Measurements from ENCODE around the gene NUB1.
A peak's percentile ranks its signal among the peaks of the same experiment; 100 is the strongest.
"Not testable (repeated sequence)": the region's sequence is repeated elsewhere in the genome, so short reads cannot be mapped to it uniquely, and the experiment has no call there.

NUB1 gene, protein sequence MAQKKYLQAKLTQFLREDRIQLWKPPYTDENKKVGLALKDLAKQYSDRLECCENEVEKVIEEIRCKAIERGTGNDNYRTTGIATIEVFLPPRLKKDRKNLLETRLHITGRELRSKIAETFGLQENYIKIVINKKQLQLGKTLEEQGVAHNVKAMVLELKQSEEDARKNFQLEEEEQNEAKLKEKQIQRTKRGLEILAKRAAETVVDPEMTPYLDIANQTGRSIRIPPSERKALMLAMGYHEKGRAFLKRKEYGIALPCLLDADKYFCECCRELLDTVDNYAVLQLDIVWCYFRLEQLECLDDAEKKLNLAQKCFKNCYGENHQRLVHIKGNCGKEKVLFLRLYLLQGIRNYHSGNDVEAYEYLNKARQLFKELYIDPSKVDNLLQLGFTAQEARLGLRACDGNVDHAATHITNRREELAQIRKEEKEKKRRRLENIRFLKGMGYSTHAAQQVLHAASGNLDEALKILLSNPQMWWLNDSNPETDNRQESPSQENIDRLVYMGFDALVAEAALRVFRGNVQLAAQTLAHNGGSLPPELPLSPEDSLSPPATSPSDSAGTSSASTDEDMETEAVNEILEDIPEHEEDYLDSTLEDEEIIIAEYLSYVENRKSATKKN

GRCh38 chr7:151341357-151342101 is at the start of gene NUB1:
TSS of gene NUB1 (plus strand) at chr7:151341812. CDS start at chr7:151345350, 3,538 bp downstream.
- peak; percentile 94 for DNase-seq (ENCODE audit: low spot score)

DNA sequence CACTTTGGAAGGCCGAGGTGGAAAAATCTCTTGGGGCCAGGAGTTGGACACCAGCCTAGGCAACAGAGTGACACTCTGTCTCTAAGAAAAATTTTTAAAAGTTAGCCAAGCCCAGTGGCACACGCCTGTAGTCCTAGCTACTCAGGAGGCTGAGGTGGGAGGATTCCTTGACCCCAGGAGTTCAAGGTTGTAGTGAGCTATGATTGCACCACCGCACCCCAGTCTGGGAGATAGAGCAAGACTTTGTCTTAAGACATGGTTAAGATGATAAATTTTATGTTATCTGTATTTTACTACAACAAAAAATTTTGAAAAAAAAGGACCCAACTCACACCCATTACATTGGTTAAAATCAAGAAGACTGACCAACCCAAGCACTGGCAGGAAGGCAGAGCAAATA is 48.8 kb upstream of the NUB1 start:
- DNase-seq (ENCODE audit: low spot score): no peak

DNA sequence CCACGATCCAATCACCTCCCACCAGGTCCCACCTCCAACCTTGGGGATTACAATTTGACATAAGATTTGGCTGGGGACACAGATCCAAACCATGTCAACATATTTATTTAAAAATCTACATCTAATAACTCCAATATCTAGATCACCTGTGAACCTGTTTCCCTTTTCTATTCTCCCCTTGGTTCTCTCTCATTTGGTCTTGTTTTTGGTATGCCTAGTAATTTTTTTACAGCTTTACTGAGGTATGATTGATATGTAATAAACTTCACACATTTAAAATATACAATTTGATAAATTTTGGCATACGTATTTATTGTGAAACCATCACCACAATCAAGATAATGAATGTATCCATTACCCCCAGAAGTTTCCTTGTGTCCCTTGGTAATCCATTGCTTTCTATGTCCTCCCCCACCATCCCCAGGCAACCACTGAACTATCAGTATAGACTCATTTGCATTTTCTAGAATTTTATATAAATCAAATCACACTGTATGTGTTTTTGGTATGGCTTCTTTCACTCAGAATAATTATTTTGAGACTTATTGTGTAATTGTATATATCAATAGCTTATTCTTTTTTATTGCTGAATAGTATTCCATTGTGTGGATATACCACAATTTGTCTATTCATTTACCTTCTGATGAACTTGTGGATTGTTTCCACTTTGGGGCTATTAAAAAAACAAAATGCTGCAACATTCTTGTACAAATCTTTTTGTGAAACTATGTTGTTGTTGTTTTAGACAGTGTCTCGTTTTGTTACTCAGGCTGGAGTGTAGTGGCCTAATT is 45.2 kb upstream of the NUB1 start:
- no peak for DNase-seq (ENCODE audit: low spot score)

DNA sequence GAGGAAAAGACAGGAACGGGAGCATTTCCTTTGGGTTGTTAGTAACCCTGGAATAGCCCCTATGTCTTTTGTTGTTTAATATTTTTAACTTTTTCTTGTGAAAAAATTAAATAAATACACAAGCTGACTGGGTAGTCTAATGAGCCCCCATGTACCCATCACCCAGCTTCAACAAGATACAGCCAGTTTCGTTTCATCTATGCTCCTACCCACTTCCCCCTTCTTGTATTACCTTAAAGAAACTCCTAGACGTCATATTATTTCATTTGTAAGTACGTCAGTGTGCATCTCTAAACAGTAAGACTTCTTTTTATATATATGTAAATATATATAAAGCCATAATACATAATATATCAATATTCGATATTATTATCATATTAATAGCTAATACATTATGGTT is 42.8 kb upstream of the NUB1 start:
- DNase-seq (ENCODE audit: low spot score): no peak

DNA sequence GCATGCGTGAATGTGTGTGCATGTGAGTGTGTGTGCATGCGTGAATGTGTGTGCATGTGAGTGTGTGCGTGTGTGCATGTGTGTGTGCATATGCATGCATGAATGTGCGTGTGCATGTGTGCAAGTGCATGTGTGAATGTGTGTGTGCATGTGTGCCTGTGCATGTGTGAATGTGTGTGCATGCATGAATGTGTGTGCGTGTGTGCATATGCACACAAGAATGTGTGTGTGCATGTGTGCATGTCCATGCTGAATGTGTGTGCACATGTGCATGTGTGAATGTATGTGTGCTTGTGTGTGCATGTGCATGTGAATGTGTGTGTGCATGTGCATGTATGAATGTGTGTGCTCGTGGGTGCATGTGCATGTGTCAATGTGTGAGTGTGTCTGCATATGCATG is 42.1 kb upstream of the NUB1 start:
- no peak for DNase-seq (ENCODE audit: low spot score)

DNA sequence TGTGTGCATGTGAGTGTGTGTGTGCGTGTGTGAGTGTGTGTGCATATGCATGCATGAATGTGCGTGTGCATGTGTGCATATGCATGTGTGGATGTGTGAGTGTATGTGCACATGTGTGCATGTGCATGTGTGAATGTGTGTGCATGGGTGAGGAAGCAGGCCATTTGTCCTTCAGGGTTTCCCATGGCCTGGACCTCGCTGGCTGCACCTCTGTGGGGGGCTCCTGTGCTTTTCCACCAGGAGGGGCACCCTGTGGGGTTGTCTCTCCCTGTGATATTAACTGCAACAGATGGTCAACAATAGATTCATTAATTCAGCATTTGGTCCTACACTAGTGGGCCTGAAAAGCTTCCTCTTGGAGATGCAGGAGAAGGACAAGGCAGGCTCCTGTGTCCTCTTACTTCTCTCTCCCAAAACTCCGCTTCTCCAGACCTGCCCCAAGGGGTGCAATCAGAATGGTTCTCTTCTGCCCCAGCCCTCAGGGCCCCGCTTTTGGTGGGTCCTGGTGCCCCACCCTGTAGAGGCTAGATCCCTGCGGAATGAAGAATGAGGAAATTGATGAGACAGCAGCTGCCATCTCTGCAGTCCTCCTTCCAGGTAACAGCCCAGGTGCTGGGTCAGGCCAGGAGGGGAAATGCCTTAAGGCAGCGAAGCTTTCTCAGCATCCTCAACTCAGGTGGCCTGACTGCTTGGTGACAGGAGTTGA is 41.5 kb upstream of the NUB1 start:
- no peak for DNase-seq (ENCODE audit: low spot score)

DNA sequence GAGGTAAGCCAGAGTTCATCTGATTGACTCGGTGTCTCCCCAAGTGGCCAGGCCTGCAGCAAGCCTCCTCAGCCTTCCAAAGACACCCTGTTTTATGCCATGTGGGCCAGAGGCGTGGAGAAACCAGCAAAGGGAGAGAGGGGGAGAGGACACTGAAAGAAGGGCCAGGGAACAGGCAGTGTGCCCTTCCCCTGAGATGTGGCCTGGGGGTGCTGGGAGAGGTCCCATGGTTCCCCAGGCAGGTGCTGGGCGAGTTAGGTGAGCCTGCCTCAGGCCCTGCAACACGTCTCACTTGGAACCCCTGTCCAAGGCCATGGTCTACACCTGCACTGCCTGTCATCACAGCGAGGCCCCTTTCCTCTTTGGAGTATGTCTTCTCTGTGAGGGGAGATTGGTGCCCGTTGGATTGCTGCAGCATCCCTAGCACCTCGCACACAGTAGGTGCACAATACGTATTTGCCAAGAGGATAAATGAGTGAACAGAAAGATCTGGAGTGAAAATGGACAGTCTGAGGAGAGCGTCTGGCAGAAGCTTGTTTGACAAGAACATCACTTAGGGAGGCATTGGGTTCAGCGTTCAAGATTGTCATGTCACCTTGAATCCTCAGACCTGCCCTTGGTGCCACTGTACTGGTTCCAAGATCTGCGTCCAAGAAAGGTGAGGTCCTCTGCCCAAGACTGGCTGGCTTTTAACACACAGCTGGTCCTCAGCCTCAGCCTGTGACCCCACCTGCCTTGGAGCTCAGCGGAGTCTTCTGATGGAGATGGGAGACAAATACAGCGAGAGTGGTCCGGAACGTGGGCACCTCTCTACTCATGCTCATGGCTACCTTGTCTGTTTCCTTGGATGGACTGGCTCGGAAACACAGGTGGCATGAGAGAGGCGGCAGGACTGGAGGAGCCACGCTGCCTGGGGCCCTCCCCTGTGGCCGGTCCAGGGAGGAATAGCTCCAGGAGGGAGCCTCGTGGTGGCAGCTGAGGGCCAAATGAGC is 39.8 kb upstream of the NUB1 start:
- no peak for DNase-seq (ENCODE audit: low spot score)

GRCh38 chr7:151304251-151304650 is 37.4 kb upstream of the NUB1 start:
- not testable (repeated sequence) for DNase-seq (ENCODE audit: low spot score)

GRCh38 chr7:151304856-151305255 is 36.8 kb upstream of the NUB1 start:
- no peak for DNase-seq (ENCODE audit: low spot score)

DNA sequence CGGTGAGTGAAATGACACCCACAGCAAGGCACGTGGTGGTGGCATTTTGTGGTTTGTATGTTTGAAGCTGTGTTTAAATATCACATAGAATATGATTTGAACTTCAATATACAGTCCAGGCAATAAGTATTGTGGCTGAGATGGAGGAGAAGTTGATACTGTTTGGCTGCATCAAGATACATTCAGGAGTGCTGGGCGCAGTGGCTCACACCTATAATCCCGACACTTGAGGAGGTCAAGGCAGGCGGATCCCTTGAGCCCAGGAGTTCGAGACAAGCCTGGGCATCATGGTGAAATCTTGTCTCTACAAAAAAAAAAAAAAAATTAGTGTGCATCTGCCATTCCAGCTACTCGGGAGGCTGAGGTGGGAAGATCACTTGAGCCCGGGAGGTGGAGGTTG is 35.2 kb upstream of the NUB1 start:
- DNase-seq (ENCODE audit: low spot score): no peak

GRCh38 chr7:151306860-151307259 is 34.8 kb upstream of the NUB1 start:
- DNase-seq (ENCODE audit: low spot score): no peak

GRCh38 chr7:151307536-151307935 is 34.1 kb upstream of the NUB1 start:
- no peak for DNase-seq (ENCODE audit: low spot score)

DNA sequence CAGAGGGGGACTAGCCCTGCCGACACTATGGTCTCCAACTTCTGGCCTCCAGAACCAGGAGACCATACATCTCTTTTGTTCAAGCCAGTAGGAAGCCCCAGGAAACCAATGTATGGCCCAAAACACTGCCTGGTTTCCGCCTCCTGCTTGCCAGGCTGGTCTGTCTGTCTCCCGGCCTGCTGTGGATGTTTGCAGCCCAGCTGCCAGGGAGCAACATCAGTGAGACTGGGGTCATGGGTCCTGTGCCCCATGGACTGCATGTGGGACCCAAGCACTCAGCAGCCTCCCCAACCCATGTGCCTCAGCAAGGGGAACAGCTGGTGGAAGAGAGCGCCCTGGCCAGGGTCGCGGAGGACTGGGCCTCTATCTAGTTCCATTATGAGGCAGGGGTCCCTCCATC is 33.4 kb upstream of the NUB1 start:
- no peak for DNase-seq (ENCODE audit: low spot score)

GRCh38 chr7:151308791-151309190 is 32.8 kb upstream of the NUB1 start:
- DNase-seq (ENCODE audit: low spot score): no peak

DNA sequence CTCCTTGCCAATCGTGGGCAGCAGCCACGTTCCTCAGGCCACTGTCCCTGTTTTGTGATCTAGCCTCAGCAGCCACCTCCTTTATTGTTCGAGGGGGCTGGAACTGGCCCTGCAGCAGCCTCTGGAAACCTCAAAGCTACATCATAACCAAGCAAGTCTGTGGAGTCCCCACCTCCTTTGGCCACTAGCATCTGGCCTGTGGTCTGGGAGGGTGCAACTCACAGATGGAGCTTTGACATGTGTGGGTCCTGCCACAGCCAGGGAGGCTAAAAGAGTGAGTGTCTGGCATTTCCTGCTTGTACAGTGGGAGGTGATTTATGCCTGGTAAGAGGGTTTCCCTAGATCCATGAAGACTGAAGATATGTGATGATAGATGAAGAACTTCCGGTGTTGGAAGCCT is 32.3 kb upstream of the NUB1 start:
- DNase-seq (ENCODE audit: low spot score): no peak

GRCh38 chr7:151310578-151310977 is 31.0 kb upstream of the NUB1 start:
- no peak for DNase-seq (ENCODE audit: low spot score)

DNA sequence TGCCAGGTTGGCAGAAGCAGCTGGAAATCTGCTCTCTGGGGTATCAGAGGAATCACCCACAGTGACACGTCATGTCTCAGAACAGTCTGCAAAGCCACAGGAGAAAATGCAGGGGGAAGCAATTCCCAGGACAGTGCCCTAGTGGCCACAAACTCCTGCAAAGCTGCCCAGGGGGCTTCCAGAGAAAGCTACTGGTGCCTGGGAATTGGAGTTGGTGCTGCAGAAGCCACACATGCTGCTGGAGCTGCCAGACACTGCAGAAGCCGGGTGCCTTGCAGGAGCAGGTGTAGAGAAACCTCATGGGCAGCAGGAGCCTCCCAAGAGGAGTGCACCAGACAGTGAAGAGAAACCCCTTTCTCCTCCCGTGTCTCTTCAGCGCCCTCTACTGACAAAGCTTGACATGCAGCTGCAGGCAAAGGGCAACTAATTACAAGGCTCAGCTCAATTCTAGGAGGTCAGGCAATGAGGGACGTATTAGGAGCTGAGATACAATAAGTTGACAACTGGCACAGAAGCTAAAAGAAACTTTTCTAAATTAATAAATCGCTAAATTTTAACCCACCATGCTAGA is 30.2 kb upstream of the NUB1 start:
- DNase-seq (ENCODE audit: low spot score): no peak

DNA sequence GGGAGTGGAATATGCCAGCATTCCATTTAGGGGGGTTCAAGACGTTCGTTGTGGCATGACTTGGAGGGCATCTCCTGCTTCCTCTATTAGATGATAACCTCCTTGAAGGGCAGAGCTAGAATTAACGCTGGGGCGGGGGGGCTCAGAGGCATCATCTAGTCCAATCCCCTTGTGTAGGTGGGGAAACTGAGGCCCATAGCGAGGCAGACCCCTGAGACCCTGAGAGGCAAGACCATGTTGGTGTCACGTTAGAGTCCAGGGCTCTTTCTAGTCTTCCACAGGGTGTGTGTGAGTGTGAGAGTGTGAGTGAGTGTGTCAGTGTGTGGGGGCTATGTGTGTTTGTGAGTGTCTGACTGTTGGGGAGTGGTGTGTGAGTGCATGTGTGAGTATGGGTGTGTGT is 29.3 kb upstream of the NUB1 start:
- DNase-seq (ENCODE audit: low spot score): no peak

- no peak for DNase-seq (ENCODE audit: low spot score)
Measured at GRCh38 chr7:151312831-151313809, 28.5 kb upstream of the NUB1 start.

Measured in Ammon's horn (tissue), 1 donor.